Epithelial cell of proximal tubule (primary cell): ENCODE data around the gene LAMA1. TPM values are rescaled to one million over a fixed set of nuclear protein-coding genes. Genes with fewer than 3 reads are reported as not detected.

ENCODE experiments used
- DNase-seq: peaks from one replicate; pipeline ENCODE4 v3.0.0-alpha.2; 2011; ENCODE audit warnings: low read depth
- H3K4me3 ChIP-seq: 2 replicates; pipeline ENCODE4 v1.5.1; 2011; ENCODE audit warnings: low read depth, mild to moderate bottlenecking, low read length
- CTCF ChIP-seq: conservative IDR thresholded peaks from 2 replicates; pipeline ENCODE4 v1.5.1; 2012; ENCODE audit warnings: low read depth, mild to moderate bottlenecking, low read length
- total RNA-seq: library from RNA; depleted of rRNA; stranded (reverse); fragments of >200 nt; gene quantifications from 2 replicates; pipeline ENCODE4 v1.2.3, GENCODE V29; 2015

The LAMA1 gene
- total RNA-seq, 1 donor from 2014 or later: 23.2 TPM

GRCh38 chr18:6938003-6938402 lies 179.6 kb downstream of the LAMA1 start:
- TF ChIP-seq CTCF: no peak
- DNase-seq: no peak
- H3K4me3 ChIP-seq: no peak overlapping the region

- no peak for TF ChIP-seq CTCF
- DNase-seq: no peak
- H3K4me3 ChIP-seq: no peak overlapping the region
Observed at GRCh38 chr18:6934859-6935258, 182.7 kb downstream of the LAMA1 start.

GRCh38 chr18:6929370-6930102 lies 188.1 kb downstream of the LAMA1 start:
- no peak overlapping the region for H3K4me3 ChIP-seq
- no peak for TF ChIP-seq CTCF
- no peak for DNase-seq

- no peak for DNase-seq
- no peak overlapping the region for H3K4me3 ChIP-seq
- no peak for TF ChIP-seq CTCF
Observed at GRCh38 chr18:6928359-6928758, 189.2 kb downstream of the LAMA1 start.

GRCh38 chr18:6927153-6927552 lies 190.4 kb downstream of the LAMA1 start:
- TF ChIP-seq CTCF: no peak
- no peak overlapping the region for H3K4me3 ChIP-seq
- no peak for DNase-seq

GRCh38 chr18:6923220-6923619 lies 194.4 kb downstream of the LAMA1 start:
- DNase-seq: no peak
- no peak overlapping the region for H3K4me3 ChIP-seq
- no peak for TF ChIP-seq CTCF

GRCh38 chr18:6921571-6921970 lies 196.0 kb downstream of the LAMA1 start:
- no peak for DNase-seq
- no peak for TF ChIP-seq CTCF
- H3K4me3 ChIP-seq: no peak overlapping the region
